Right cardiac atrium (tissue), 5 donors: Measurements from ENCODE around the gene ERICH4. TPM values are rescaled to one million over a fixed set of nuclear protein-coding genes. Genes with fewer than 3 reads are reported as not detected.
A peak's percentile ranks its signal among the peaks of the same experiment; 100 is the strongest.
"Not testable (repeated sequence)": the region's sequence is repeated elsewhere in the genome, so short reads cannot be mapped to it uniquely, and the experiment has no call there.

Source experiments
- ATAC-seq, 2 donors: fragments of 200-7000 bp; cut with Tn5 transposase; one replicate each; pipeline versions ENCODE4 v1.8.0 to v1.9.1; 2020; ENCODE audit warnings: moderate library complexity in 2 of 2, mild to moderate bottlenecking in 1 of 2
- DNase-seq, 3 donors: peaks; one replicate each; pipeline ENCODE4 v3.0.0-alpha.2; 2020
- H3K27ac ChIP-seq: one replicate; pipeline ENCODE4 v1.5.1; 2013; ENCODE audit warnings: mild to moderate bottlenecking, low read length, control low read depth, moderate library complexity
- H3K27me3 ChIP-seq: one replicate; pipeline ENCODE4 v1.6.1; 2013; ENCODE audit not compliant: control insufficient read depth, insufficient read depth
- H3K4me1 ChIP-seq: one replicate; pipeline ENCODE4 v1.6.1; 2013; ENCODE audit warnings: low read length; ENCODE audit not compliant: control insufficient read depth, insufficient read depth
- H3K4me3 ChIP-seq: one replicate; pipeline ENCODE4 v1.5.1; 2013; ENCODE audit warnings: low read length, control low read depth
- H3K9me3 ChIP-seq: one replicate; pipeline ENCODE4 v1.6.1; 2013; ENCODE audit warnings: low read length; ENCODE audit not compliant: control insufficient read depth
- WGBS: extraction: QIAGEN DNeasy Blood & Tissue Kit; methylation state at CpG from one replicate; pipeline ENCODE4 v1.1.7; 2013; 5-methylcytosine and 5-hydroxymethylcytosine counted together
- intact Hi-C, 4 donors: fragments of 100-400 bp; cut with DNase I; formaldehyde crosslinking; loops; one replicate each; pipeline versions ENCODE4 v1.11.0 to v1.14.0; 2022 to 2023
- polyA plus RNA-seq: library from polyadenylated mRNA; stranded (reverse); fragments of 200-250 nt; gene quantifications from one replicate; pipeline ENCODE4 v1.2.3, GENCODE V29; 2013
- total RNA-seq, 4 donors: library from RNA; stranded (reverse); fragmentation: NEBNext Ultra II Directional; extraction: Animal tissue kit (Norgen Biotek cat#: 25700); gene quantifications; one replicate each; pipeline ENCODE4 v1.2.1, GENCODE V29; 2021
- donor health status: healthy with polysubstance abuse.
- donor health status: DM: no; HTN: yes; CAD: no.
- donor health status: DM: no; HTN: no; CAD: no.
- donor health status: DM: no; HTN: yes; CAD: no; lungs with severe emphysema.
- donor health status: DM: yes; HTN: yes; CAD: no.

The ERICH4 gene
- total and polyA plus RNA-seq, 5 donors = not detected

GRCh38 chr19:41426952-41427646 is 15.9 kb upstream of the ERICH4 start, which contains the start of gene B3GNT8:
B3GNT8 (minus strand) TSS chr19:41427374; CDS start chr19:41426778, 596 bp downstream.
- DNase-seq = peak; percentile 88 to 95 (median 95)
- Histone ChIP-seq H3K9me3 (no peaks in the 10 kb centered on the region), H3K4me3 (peak within 1 kb of the TSS; percentile 74), H3K4me1 (peaks cover 6% of the 10 kb centered on the region), H3K27me3 (no peaks in the 10 kb centered on the region), H3K27ac (peak within 1 kb of the TSS; percentile 78)
- ATAC-seq = peak; percentile 90 to 92
- WGBS = 9% methylated on average over 19 of the region's 19 CpGs
- intact Hi-C loops = no loop called here

- 2% methylated on average over 23 of the region's 23 CpGs for WGBS
- Histone ChIP-seq H3K4me1 (peaks cover 6% of the 10 kb centered on the region), H3K27me3 (no peaks in the 10 kb centered on the region), H3K9me3 (no peaks in the 10 kb centered on the region), H3K27ac (peak overlapping the region; percentile 48), H3K4me3 (peak overlapping the region; percentile 74)
- ATAC-seq (peak; percentile 38 to 48), DNase-seq (peak; percentile 43 to 82 (median 77))
- intact Hi-C loops = no loop called here
Observed at GRCh38 chr19:41427647-41428480, 15.1 kb upstream of the ERICH4 start.

GRCh38 chr19:41428481-41428859 is 14.5 kb upstream of the ERICH4 start:
- 56% methylated on average over 1 of the region's 1 CpG for WGBS
- Histone ChIP-seq H3K9me3 (no peaks in the 10 kb centered on the region), H3K4me1 (peaks cover 6% of the 10 kb centered on the region)

GRCh38 chr19:41430922-41431321 is 12.0 kb upstream of the ERICH4 start:
- peaks cover 6% of the 10 kb centered on the region for H3K4me1 ChIP-seq
- WGBS = 81% methylated on average over 6 of the region's 6 CpGs
- ATAC-seq (no peak), DNase-seq (peak in 1 of 3 donors; percentile 12)
- peak overlapping the region; percentile 57 for H3K27ac ChIP-seq
- no peaks in the 10 kb centered on the region for H3K9me3 ChIP-seq
- no peak overlapping the region for H3K4me3 ChIP-seq
- intact Hi-C loops = loop anchor here in 1 of 4 donors (10.0 kb wide), 1 partner anchor 76 kb away; the partner anchor contains the start of gene TGFB1
- H3K27me3 ChIP-seq = no peaks in the 10 kb centered on the region

More at GRCh38 chr19:41428481-41428859, 14.5 kb upstream of the ERICH4 start:
- peak overlapping the region; percentile 6 for H3K4me3 ChIP-seq
- H3K27me3 ChIP-seq = no peaks in the 10 kb centered on the region
- DNase-seq (peak in 1 of 3 donors; percentile 27), ATAC-seq (no peak)
- H3K27ac ChIP-seq = peak overlapping the region; percentile 48
- intact Hi-C loops = no loop called here

- WGBS = 53% methylated on average over 23 of the region's 23 CpGs
- peak overlapping the region; percentile 83 for H3K27ac ChIP-seq
Observed at GRCh38 chr19:41431426-41432386, 11.2 kb upstream of the ERICH4 start.

GRCh38 chr19:41433171-41433570 is 9.8 kb upstream of the ERICH4 start:
- intact Hi-C loops = loop anchor here in 1 of 4 donors (10.0 kb wide), 1 partner anchor 78 kb away; the partner anchor contains the start of gene TGFB1
- 79% methylated on average over 18 of the region's 18 CpGs for WGBS

More at GRCh38 chr19:41431426-41432386, 11.2 kb upstream of the ERICH4 start:
- Histone ChIP-seq H3K4me1 (peaks cover 3% of the 10 kb centered on the region), H3K4me3 (no peak overlapping the region), H3K9me3 (no peaks in the 10 kb centered on the region), H3K27me3 (no peaks in the 10 kb centered on the region)
- DNase-seq = peak; percentile 58 to 86 (median 80)
- ATAC-seq = peak; percentile 64 to 72
- intact Hi-C loops = loop anchor here in 1 of 4 donors (10.0 kb wide), 1 partner anchor 77 kb away; the partner anchor contains the start of gene TGFB1

GRCh38 chr19:41434450-41434849 is 8.5 kb upstream of the ERICH4 start:
- intact Hi-C loops = loop anchor here in 1 of 4 donors (10.0 kb wide), 1 partner anchor 80 kb away; the partner anchor contains the start of gene TGFB1
- WGBS = 78% methylated on average over 5 of the region's 5 CpGs
- peak in 1 of 3 donors; percentile 22 for DNase-seq
- no peak for ATAC-seq
- no peak overlapping the region for H3K27ac ChIP-seq
- peaks cover 3% of the 10 kb centered on the region for H3K4me1 ChIP-seq
- no peaks in the 10 kb centered on the region for H3K9me3 ChIP-seq
- H3K27me3 ChIP-seq = no peaks in the 10 kb centered on the region
- H3K4me3 ChIP-seq = no peak overlapping the region

More at GRCh38 chr19:41433171-41433570, 9.8 kb upstream of the ERICH4 start:
- H3K4me1 ChIP-seq = peaks cover 3% of the 10 kb centered on the region
- DNase-seq (peak in 1 of 3 donors; percentile 52), ATAC-seq (no peak)
- no peaks in the 10 kb centered on the region for H3K9me3 ChIP-seq
- no peak overlapping the region for H3K27ac ChIP-seq
- H3K27me3 ChIP-seq = no peaks in the 10 kb centered on the region
- H3K4me3 ChIP-seq = no peak overlapping the region

GRCh38 chr19:41435376-41435775 is 7.6 kb upstream of the ERICH4 start:
- H3K27me3 ChIP-seq, H3K27ac ChIP-seq, H3K9me3 ChIP-seq, H3K4me3 ChIP-seq, ATAC-seq, DNase-seq, H3K4me1 ChIP-seq: not testable (repeated sequence)
- WGBS = 97% methylated on average over 11 of the region's 11 CpGs
- intact Hi-C loops = loop anchor here in 1 of 4 donors (10.0 kb wide), 1 partner anchor 81 kb away; the partner anchor contains the start of gene TGFB1

- 95% methylated on average over 19 of the region's 19 CpGs for WGBS
- no peak overlapping the region for H3K4me3 ChIP-seq
- H3K4me1 ChIP-seq = peaks cover 2% of the 10 kb centered on the region
- H3K27me3 ChIP-seq = no peaks in the 10 kb centered on the region
- H3K27ac ChIP-seq = no peak overlapping the region
- H3K9me3 ChIP-seq = no peaks in the 10 kb centered on the region
- DNase-seq = no peak
- ATAC-seq = no peak
- intact Hi-C loops = loop anchor here in 1 of 4 donors (10.0 kb wide), 1 partner anchor 81 kb away; the partner anchor contains the start of gene TGFB1
Observed at GRCh38 chr19:41435936-41436673, 6.9 kb upstream of the ERICH4 start.
